RWPE1 (cell line): ENCODE measurements around the gene RASA3.

Experiments used
- CTCF ChIA-PET: fragments of 350-600 bp; sonication (Branson Sonifier 250); formaldehyde crosslinking; extraction: SDS; loops from one replicate; lab custom pipeline; 2021; lab: Yijun Ruan, JAX
- POLR2A ChIA-PET: fragments of 400-600 bp; formaldehyde crosslinking; extraction: SDS; loops from one replicate; lab custom pipeline; 2020; ENCODE audit warnings: antibody characterized with exemption; ENCODE audit not compliant: low non-redundant PET; lab: Yijun Ruan, JAX
- DNase-seq: peaks from one replicate; pipeline ENCODE4 v3.0.0; 2012; ENCODE audit warnings: low spot score
- H3K27ac ChIP-seq: fragments of 450-650 bp; 2 replicates; pipeline ENCODE4 v1.5.1; 2017
- CTCF ChIP-seq: fragments of 450-650 bp; conservative IDR thresholded peaks from 2 replicates; pipeline ENCODE4 v1.5.1; 2017; ENCODE audit warnings: low read depth, mild to moderate bottlenecking

The RASA3 gene

GRCh38 chr13:113954046-113954835, 178.2 kb downstream of the RASA3 start:
- ChIA-PET POLR2A (no interaction called here), CTCF (no interaction called here)
- no peak for TF ChIP-seq CTCF
- DNase-seq, result no peak
- H3K27ac ChIP-seq, result no peak overlapping the region

GRCh38 chr13:113953561-113953960, 178.9 kb downstream of the RASA3 start:
- CTCF ChIA-PET, result interaction anchor here (1.2 kb wide), 1 partner anchor 273 kb away, joined by 10 read pairs; no protein-coding TSS in a partner anchor
- TF ChIP-seq CTCF, result no peak
- POLR2A ChIA-PET, result no interaction called here
- no peak for DNase-seq
- H3K27ac ChIP-seq, result peak overlapping the region; percentile 15; the same call in 1 of the 2 replicates

- POLR2A ChIA-PET, result no interaction called here
- peak overlapping the region; percentile 15 for H3K27ac ChIP-seq
- TF ChIP-seq CTCF, result no peak
- CTCF ChIA-PET, result interaction anchor here (1.2 kb wide), 1 partner anchor 273 kb away, joined by 10 read pairs; no protein-coding TSS in a partner anchor
- no peak for DNase-seq
Observed at GRCh38 chr13:113952983-113953520, 179.4 kb downstream of the RASA3 start.

- no peak for TF ChIP-seq CTCF
- ChIA-PET CTCF (interaction anchor here (1.2 kb wide), 1 partner anchor 274 kb away, joined by 10 read pairs; no protein-coding TSS in a partner anchor), POLR2A (no interaction called here)
- peak overlapping the region; percentile 15; the same call in 1 of the 2 replicates for H3K27ac ChIP-seq
- no peak for DNase-seq
Observed at GRCh38 chr13:113952151-113952982, 180.1 kb downstream of the RASA3 start.

- H3K27ac ChIP-seq, result peak overlapping the region; percentile 47
- POLR2A ChIA-PET, result no interaction called here
- CTCF ChIA-PET, result interaction anchor here (0.7 to 1.2 kb wide), 5 partner anchors 8 to 277 kb away, joined by 3 to 5 read pairs (median 3); no protein-coding TSS in a partner anchor
- peak; percentile 89 for TF ChIP-seq CTCF
- peak; percentile 82 for DNase-seq
Observed at GRCh38 chr13:113951246-113951999, 181.0 kb downstream of the RASA3 start.
